Measurements from ENCODE around the gene FOXE3. TPM values are rescaled to one million over a fixed set of nuclear protein-coding genes. Genes with fewer than 3 reads are reported as not detected.

The FOXE3 gene
- total RNA-seq = not detected in 2 replicates

DNA sequence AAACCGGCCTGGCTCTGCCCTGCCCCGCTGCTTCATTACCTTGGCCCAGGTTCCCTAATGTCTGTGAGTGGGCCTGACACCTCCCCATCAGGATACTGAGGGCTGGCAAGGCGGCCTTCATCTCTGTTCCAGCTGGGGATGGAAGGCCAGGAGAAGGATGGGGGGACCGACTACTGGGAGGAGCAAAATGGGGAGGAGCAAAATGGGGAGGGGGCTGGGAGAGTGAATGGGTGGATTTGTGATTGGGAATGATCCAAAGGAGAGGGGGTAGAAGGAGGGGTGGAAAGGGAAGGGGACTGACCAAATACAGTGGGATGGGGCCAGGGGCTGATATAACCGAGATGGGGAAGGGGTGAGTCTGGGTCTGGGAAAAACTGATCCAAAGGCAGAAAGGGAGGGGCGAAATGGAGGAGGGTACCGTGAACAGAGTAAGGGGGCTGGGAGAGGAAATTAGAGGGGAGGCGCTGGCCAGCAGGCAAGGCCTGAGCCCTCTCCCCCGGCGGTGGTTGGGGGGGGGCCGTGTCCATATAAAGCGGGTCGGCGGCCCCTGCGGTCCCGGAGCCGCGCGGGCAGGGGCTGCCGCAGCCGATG lies at the start of gene FOXE3:
TSS of gene FOXE3 (plus strand) at position 558 of the 591 bp plus-strand sequence. CDS start at position 589, 31 bp downstream.

DNA sequence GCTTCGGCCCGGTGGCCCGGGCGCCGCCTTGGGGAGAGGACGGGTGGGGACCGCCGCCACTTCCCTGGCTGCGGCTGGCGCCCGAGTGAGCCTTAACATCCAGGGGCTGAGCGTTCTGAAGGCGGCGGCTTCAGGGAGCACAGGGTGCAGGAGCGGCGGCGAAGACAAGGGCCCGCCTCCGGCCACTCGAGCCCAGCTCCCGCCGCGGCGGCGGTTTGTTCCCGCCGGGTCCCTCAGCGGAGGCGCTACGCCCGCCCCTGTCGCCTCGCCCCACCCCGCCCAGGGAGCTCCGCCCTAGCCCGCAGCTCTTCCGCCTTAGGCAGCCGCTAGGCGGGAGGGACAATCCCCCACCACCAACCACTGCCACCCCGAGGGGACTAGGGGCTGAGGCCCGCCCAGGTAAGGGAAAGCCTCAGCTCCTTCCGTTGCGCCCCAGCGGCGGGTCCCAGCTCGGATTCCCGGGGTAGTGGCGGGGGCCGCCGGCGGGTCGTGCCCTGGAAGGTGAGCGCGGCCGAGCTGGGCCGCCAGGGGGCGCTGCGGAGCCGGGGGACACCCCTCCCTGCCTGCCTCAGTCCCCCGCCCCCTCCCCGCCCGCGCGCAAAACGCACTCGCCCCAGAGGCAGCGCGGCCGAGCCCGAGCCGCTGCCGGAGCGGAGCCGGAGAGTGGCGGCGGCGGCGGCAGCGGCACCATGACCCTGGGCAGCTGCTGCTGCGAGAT lies 21.5 kb downstream of the FOXE3 start, which contains the start of gene FOXD2:
TSS of gene FOXD2 (plus strand) at position 598 of the 718 bp plus-strand sequence. CDS start at position 690, 92 bp downstream.

Other genes with a start within 250 kb of the FOXE3 start
- gene PDZK1IP1, start 226.2 kb upstream of the FOXE3 start, total RNA-seq = not detected in 2 replicates
- not detected in 2 replicates for gene TAL1, start 184.1 kb upstream of the FOXE3 start, total RNA-seq
- gene STIL, start 102.1 kb upstream of the FOXE3 start, total RNA-seq = 7.9 and 8.8 TPM in 2 replicates
- 56.9 and 88.7 TPM in 2 replicates for gene CMPK1, start 82.5 kb upstream of the FOXE3 start, total RNA-seq
- gene FOXD2, start 21.8 kb downstream of the FOXE3 start, total RNA-seq = under 0.01 TPM in 1 of 2 replicates, not detected in the other